Adrenal gland (tissue), 12 donors: ENCODE data around the gene MATR3. TPM values are rescaled to one million over a fixed set of nuclear protein-coding genes. Genes with fewer than 3 reads are reported as not detected.

Experiments used
- DNase-seq, 7 donors: peaks; one replicate each; pipeline ENCODE4 v3.0.0-alpha.2; 2019 to 2020
- H3K27ac ChIP-seq, 5 donors: fragments of 200-600 bp; sonication (generic) in 4 of 5; 1 replicate in 3 of 5; 2 replicates in 2 of 5; pipeline versions ENCODE4 v1.5.1 to v1.8.0; 2016 to 2020; ENCODE audit warnings: mild to moderate bottlenecking in 1 of 5
- H3K27me3 ChIP-seq: fragments of 200-600 bp; 2 replicates; pipeline ENCODE4 v1.8.0; 2021
- H3K36me3 ChIP-seq, 2 donors: fragments of 200-600 bp; replicated peaks in 1 of 2; 1 replicate in 1 of 2; 2 replicates in 1 of 2; pipeline versions ENCODE4 v1.5.1 to v1.8.0; 2018 to 2022
- H3K4me1 ChIP-seq, 2 donors: fragments of 200-600 bp; replicated peaks in 1 of 2; 1 replicate in 1 of 2; 2 replicates in 1 of 2; pipeline versions ENCODE4 v1.5.1 to v1.8.0; 2018 to 2021
- H3K4me3 ChIP-seq, 4 donors: fragments of 200-600 bp; sonication (generic) in 3 of 4; one replicate each; pipeline ENCODE4 v1.5.1; 2016 to 2018
- H3K9me3 ChIP-seq, 3 donors: fragments of 200-600 bp; sonication (generic) in 1 of 3; replicated peaks in 1 of 3; 1 replicate in 2 of 3; 2 replicates in 1 of 3; pipeline versions ENCODE4 v1.5.1 to v1.8.0; 2016 to 2021
- CTCF ChIP-seq, 6 experiments: fragments of 450-650 bp in 4 of 6; fragments of 200-600 bp in 2 of 6; sonication (generic) in 1 of 6; IDR thresholded peaks; 1 replicate in 5 of 6; 2 replicates in 1 of 6; pipeline versions ENCODE4 v1.5.1 to v1.8.0; 2016 to 2021; ENCODE audit warnings: antibody characterized with exemption in 6 of 6, mild to moderate bottlenecking in 2 of 6, moderate library complexity in 1 of 6
- POLR2A ChIP-seq, 2 donors: fragments of 450-650 bp; IDR thresholded peaks; one replicate each; pipeline ENCODE4 v1.6.1; 2017; ENCODE audit warnings: antibody characterized with exemption in 2 of 2, mild to moderate bottlenecking in 2 of 2, moderate library complexity in 1 of 2
- WGBS, 4 donors: extraction: QIAGEN DNeasy Blood & Tissue Kit in 2 of 4; methylation state at CpG; one replicate each; pipeline versions ENCODE4 v1.1.5 to v1.1.7; 2013 to 2017; 5-methylcytosine and 5-hydroxymethylcytosine counted together
- intact Hi-C, 2 donors: fragments of 100-400 bp; cut with DNase I; formaldehyde crosslinking; loops; one replicate each; pipeline versions ENCODE4 v1.14.1 to v1.15.0; 2022 to 2023
- polyA plus RNA-seq, 3 donors: library from polyadenylated mRNA; stranded (reverse); fragments of 200-250 nt in 2 of 3; fragments of 350-450 nt in 1 of 3; fragmentation: Illumina TruSeq in 1 of 3; extraction: RNeasy Lipid Tissue Mini Kit (QIAGEN cat#74804) in 1 of 3; gene quantifications; one replicate each; pipeline ENCODE4 v1.2.3, GENCODE V29; 2013 to 2014
- total RNA-seq, 9 donors: library from RNA; depleted of rRNA in 4 of 9; stranded (reverse); fragments of >200 nt in 4 of 9; fragments of 120-200 nt in 1 of 9; fragmentation: NEBNext Ultra II Directional in 1 of 9; extraction: Animal tissue kit (Norgen Biotek cat#: 25700) in 1 of 9; gene quantifications; one replicate each; pipeline versions ENCODE4 v1.1.0 to v1.2.4, GENCODE V29; 2013 to 2023
- donor health status: healthy with polysubstance abuse.
- donor health status: Bipolar disorder and iron deficiency.
- donor health status: DM: yes; HTN: yes; CAD: no.
- donor health status: DM: no; HTN: no; CAD: no.
- donor health status: DM: no; HTN: no; CAD: no.
- donor health status: DM: yes; HTN: yes; CAD: no.

Gene MATR3
- total and polyA plus RNA-seq, 12 donors, result 99.4 to 324 (median 176) TPM

GRCh38 chr5:139376364-139376763, 82.8 kb downstream of the MATR3 start:
- 91 to 96% (median 93%) methylated on average over 6 to 7 of the region's 7 CpGs for WGBS, 4 donors
- TF ChIP-seq CTCF (IDR thresholded peaks at IDR 0.05), result no peak
- TF ChIP-seq POLR2A (IDR thresholded peaks at IDR 0.05), result no peak
- Histone ChIP-seq H3K36me3 (no peaks in the 10 kb centered on the region), H3K27me3 (no peaks in the 10 kb centered on the region), H3K4me3 (no peak overlapping the region), H3K9me3 (no peaks in the 10 kb centered on the region), H3K27ac (no peak overlapping the region), H3K4me1 (peaks cover 26 to 30% of the 10 kb centered on the region in 2 donors)
- intact Hi-C loops, result no loop called here
- DNase-seq, result no peak

DNA sequence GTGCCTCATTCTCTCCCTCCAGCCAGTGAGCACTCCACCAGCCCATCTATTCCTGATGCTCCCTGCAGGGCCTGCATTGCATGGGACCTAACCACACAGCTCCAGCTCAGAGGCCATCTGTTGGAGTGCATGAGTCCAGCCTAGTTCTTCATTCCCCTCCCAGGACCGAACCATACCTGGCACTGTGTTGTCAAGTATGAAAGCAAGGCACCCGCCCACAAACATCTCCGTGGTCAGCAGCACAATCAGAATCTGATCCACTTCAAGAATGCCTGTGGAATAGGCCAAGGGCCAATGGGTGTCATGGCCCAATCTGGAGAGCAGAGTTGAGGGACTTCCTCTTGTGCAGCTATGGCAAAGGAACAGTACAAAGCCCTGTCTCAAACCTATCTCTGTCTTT, 83.7 kb downstream of the MATR3 start:
- WGBS, 4 donors, result 80 to 92% (median 86%) methylated on average over 2 to 3 of the region's 3 CpGs
- peak in 1 of 7 donors; percentile 9 for DNase-seq

GRCh38 chr5:139378101-139378825, 84.7 kb downstream of the MATR3 start:
- 70 to 87% (median 78%) methylated on average over 26 to 47 of the region's 47 CpGs for WGBS, 4 donors
- intact Hi-C loops, result no loop called here
- H3K4me1 ChIP-seq, result peaks cover 12 to 14% of the 10 kb centered on the region in 2 donors
- peak in 1 of 7 donors; percentile 15 for DNase-seq
- H3K27ac ChIP-seq, result no peak overlapping the region
- no peak overlapping the region for H3K4me3 ChIP-seq
- no peaks in the 10 kb centered on the region for H3K36me3 ChIP-seq
- no peaks in the 10 kb centered on the region for H3K9me3 ChIP-seq
- TF ChIP-seq CTCF (IDR thresholded peaks at IDR 0.05), result no peak
- TF ChIP-seq POLR2A (IDR thresholded peaks at IDR 0.05), result no peak
- no peaks in the 10 kb centered on the region for H3K27me3 ChIP-seq

More for the DNA sequence above, 83.7 kb downstream of the MATR3 start:
- H3K4me1 ChIP-seq, result peaks cover 18 to 24% of the 10 kb centered on the region in 2 donors
- H3K9me3 ChIP-seq, result no peaks in the 10 kb centered on the region
- TF ChIP-seq POLR2A (IDR thresholded peaks at IDR 0.05) (no peak), CTCF (IDR thresholded peaks at IDR 0.05) (no peak)
- no peaks in the 10 kb centered on the region for H3K27me3 ChIP-seq
- H3K27ac ChIP-seq, result no peak overlapping the region
- H3K4me3 ChIP-seq, result no peak overlapping the region
- H3K36me3 ChIP-seq, result no peaks in the 10 kb centered on the region
- intact Hi-C loops, result no loop called here

GRCh38 chr5:139378941-139379361, 85.4 kb downstream of the MATR3 start:
- DNase-seq, result peak in 1 of 7 donors; percentile 7
- TF ChIP-seq POLR2A (IDR thresholded peaks at IDR 0.05), result no peak
- TF ChIP-seq CTCF (IDR thresholded peaks at IDR 0.05), result no peak
- intact Hi-C loops, result no loop called here
- H3K4me3 ChIP-seq, result no peak overlapping the region
- H3K36me3 ChIP-seq, result no peaks in the 10 kb centered on the region
- peaks cover 5 to 7% of the 10 kb centered on the region in 2 donors for H3K4me1 ChIP-seq
- 82 to 88% (median 87%) methylated on average over 3 to 13 of the region's 13 CpGs for WGBS, 4 donors
- H3K27ac ChIP-seq, result no peak overlapping the region
- no peaks in the 10 kb centered on the region for H3K27me3 ChIP-seq
- no peaks in the 10 kb centered on the region for H3K9me3 ChIP-seq
